Stimulated activated CD4-positive, alpha-beta T cell treated with anti-CD3 and anti-CD28 coated beads, Interleukin-4, amount 100 ng/mL, for 1 hour (primary cell): ENCODE data around the gene KRT16.
"Not testable (repeated sequence)": the region's sequence is repeated elsewhere in the genome, so short reads cannot be mapped to it uniquely, and the experiment has no call there.

Experiments used
- DNase-seq: peaks from one replicate; pipeline ENCODE4 v3.0.0-alpha.2; 2020

Gene KRT16

GRCh38 chr17:41627316-41628072 lies 14.9 kb upstream of the KRT16 start:
- no peak for DNase-seq

GRCh38 chr17:41626914-41627295 lies 14.3 kb upstream of the KRT16 start:
- DNase-seq: not testable (repeated sequence)

GRCh38 chr17:41626028-41626913 lies 13.7 kb upstream of the KRT16 start:
- not testable (repeated sequence) for DNase-seq

- DNase-seq: no peak
These were observed 13.0 kb upstream of the KRT16 start for GRCh38 chr17:41625602-41626001.

- DNase-seq: no peak
These were observed 11.9 kb upstream of the KRT16 start, which contains the start of gene KRT17 for GRCh38 chr17:41624208-41625101. Gene KRT17, minus strand, starts transcription at chr17:41624575. Its CDS starts 66 bp downstream, at chr17:41624509.

GRCh38 chr17:41623184-41623861 lies 10.8 kb upstream of the KRT16 start:
- not testable (repeated sequence) for DNase-seq

- DNase-seq: not testable (repeated sequence)
These were observed 10.0 kb upstream of the KRT16 start for GRCh38 chr17:41622340-41623183.

- DNase-seq: no peak
These were observed 9.3 kb upstream of the KRT16 start for GRCh38 chr17:41621916-41622315.

- not testable (repeated sequence) for DNase-seq
These were observed 8.9 kb upstream of the KRT16 start for GRCh38 chr17:41621435-41621817.

- DNase-seq: no peak
These were observed 8.2 kb upstream of the KRT16 start for GRCh38 chr17:41620583-41621434.

- DNase-seq: not testable (repeated sequence)
These were observed 7.5 kb upstream of the KRT16 start for GRCh38 chr17:41619927-41620582.

GRCh38 chr17:41619036-41619926 lies 6.7 kb upstream of the KRT16 start:
- no peak for DNase-seq

GRCh38 chr17:41618341-41619035 lies 5.9 kb upstream of the KRT16 start:
- DNase-seq: no peak

GRCh38 chr17:41617698-41618097 lies 5.1 kb upstream of the KRT16 start:
- no peak for DNase-seq

- no peak for DNase-seq
These were observed 4.6 kb upstream of the KRT16 start for GRCh38 chr17:41617136-41617535.

GRCh38 chr17:41616486-41616885 lies 3.9 kb upstream of the KRT16 start:
- not testable (repeated sequence) for DNase-seq

- DNase-seq: no peak
These were observed 2.9 kb upstream of the KRT16 start for GRCh38 chr17:41615454-41615853.

- DNase-seq: not testable (repeated sequence)
These were observed 2.2 kb upstream of the KRT16 start for GRCh38 chr17:41614767-41615166.
